ENCODE measurements around the gene EYS. TPM values are rescaled to one million over a fixed set of nuclear protein-coding genes. Genes with fewer than 3 reads are reported as not detected.

The EYS gene
- total and polyA plus RNA-seq, 2 of the 8 experiments (the other 6 are each of a cell fraction or from before 2014, with no cell fraction given), result 0.05 to 0.13 TPM

- no peak overlapping the region for H3K9ac ChIP-seq (replicated peaks in 1 of 4; ENCODE audit: extremely low read depth in 1 of 4, low read depth in 3 of 4, low read length in 3 of 4)
- H4K91ac ChIP-seq (replicated peaks; ENCODE audit: insufficient read length, low read length), result no peak overlapping the region
- no peak overlapping the region for H3K4me2 ChIP-seq (ENCODE audit: insufficient read depth in 1 of 2, low read depth in 2 of 2, low read length in 2 of 2)
- H3K4me1 ChIP-seq (replicated peaks in 1 of 4; ENCODE audit: control insufficient read depth in 3 of 4, insufficient read depth in 4 of 4, low read length in 3 of 4), result no peaks in the 10 kb centered on the region; a peak in 1 of 7 replicates
- DNase-seq (ENCODE audit: low read depth in 1 of 2, low spot score in 2 of 2), result no peak
- no peak overlapping the region for H3K56ac ChIP-seq (replicated peaks; ENCODE audit: insufficient read length, low read depth, low read length)
- no peak overlapping the region for H2BK20ac ChIP-seq (ENCODE audit: low read length)
- H2BK120ac ChIP-seq (replicated peaks; ENCODE audit: low read depth, low read length), result no peak overlapping the region
- 100% methylated on average over 1 of the region's 1 CpG; no CpG with 5 or more reads in 1 of the 2 experiments for WGBS, 2 experiments (ENCODE audit: extremely low coverage in 1 of 2, insufficient coverage in 1 of 2, insufficient read length in 1 of 2, insufficient replicate concordance in 2 of 2, low coverage in 1 of 2, low lambda C conversion rate in 2 of 2, missing lambda C conversion rate in 1 of 2)
- H3K36me3 ChIP-seq (ENCODE audit: control insufficient read depth in 2 of 4, insufficient read depth in 4 of 4, low read length in 3 of 4), result no peaks in the 10 kb centered on the region
- H3K23ac ChIP-seq (ENCODE audit: insufficient read length), result no peak overlapping the region
- H3K23me2 ChIP-seq (ENCODE audit: low read depth, low read length), result no peaks in the 10 kb centered on the region
- no peak overlapping the region for H2AFZ ChIP-seq (ENCODE audit: low read length)
- H3K79me1 ChIP-seq (ENCODE audit: low read depth, low read length), result no peaks in the 10 kb centered on the region
- H2BK12ac ChIP-seq (ENCODE audit: low read depth, low read length), result no peak overlapping the region
- no peak overlapping the region for H2AK5ac ChIP-seq (ENCODE audit: low read depth, low read length)
- no peak overlapping the region for H3K4ac ChIP-seq (replicated peaks; ENCODE audit: insufficient read length, low read depth, low read length)
- no peak overlapping the region for H3K4me3 ChIP-seq (ENCODE audit: extremely low read depth in 1 of 4, insufficient read depth in 2 of 4, low read depth in 3 of 4, low read length in 4 of 4)
- H4K8ac ChIP-seq (ENCODE audit: extremely low read depth, insufficient read depth, low read length), result no peak overlapping the region
- H3K79me2 ChIP-seq (ENCODE audit: control insufficient read depth in 1 of 2, insufficient read depth in 2 of 2, low read length in 2 of 2), result no peaks in the 10 kb centered on the region
- no peaks in the 10 kb centered on the region; a peak in 1 of 4 replicates for H3K9me3 ChIP-seq (ENCODE audit: insufficient read depth in 2 of 2, low read depth in 1 of 2, low read length in 1 of 2)
- ChIA-PET CTCF (ENCODE audit: partially characterized antibody) (no interaction called here), POLR2A (ENCODE audit: partially characterized antibody) (no interaction called here)
- no peaks in the 10 kb centered on the region for H3K27me3 ChIP-seq (replicated peaks in 1 of 4; ENCODE audit: control insufficient read depth in 3 of 4, extremely low read depth in 1 of 4, insufficient read depth in 3 of 4, low read length in 3 of 4)
- H3K27ac ChIP-seq (ENCODE audit: low read depth, low read length), result no peak overlapping the region
- no peak overlapping the region for H3K18ac ChIP-seq (ENCODE audit: extremely low read depth, low read length)
- no peak overlapping the region for H3K14ac ChIP-seq (ENCODE audit: insufficient read length)
- no peak for FAIRE-seq
- H4K5ac ChIP-seq (ENCODE audit: insufficient read length, low read depth, low read length), result no peak overlapping the region
- no peaks in the 10 kb centered on the region for H4K20me1 ChIP-seq (replicated peaks in 1 of 2; ENCODE audit: control insufficient read depth in 1 of 2, insufficient read depth in 2 of 2, low read length in 2 of 2)
- H2BK5ac ChIP-seq (ENCODE audit: low read depth, low read length), result no peak overlapping the region
- H2BK15ac ChIP-seq (ENCODE audit: low read length), result no peak overlapping the region
- TF ChIP-seq SP2 (IDR thresholded peaks at IDR 0.05; ENCODE audit: low read length) (no peak), RNF2 (IDR thresholded peaks at IDR 0.05; ENCODE audit: borderline replicate concordance, low read depth, low read length, missing control alignments, poor library complexity, severe bottlenecking) (no peak), BCL11A (IDR thresholded peaks at IDR 0.05; ENCODE audit: low read depth in 2 of 2, low read length in 2 of 2) (no peak), EP300 (IDR thresholded peaks at IDR 0.05; ENCODE audit: borderline replicate concordance in 1 of 2, low read depth in 2 of 2, low read length in 2 of 2) (no peak), SIX5 (IDR thresholded peaks at IDR 0.05; ENCODE audit: low read depth, low read length) (no peak), SAP30 (IDR thresholded peaks at IDR 0.05; ENCODE audit: insufficient read depth, insufficient replicate concordance, low read length) (no peak), EZH2 (IDR thresholded peaks at IDR 0.05; ENCODE audit: low read depth, low read length, severe bottlenecking) (no peak), NRF1 (IDR thresholded peaks at IDR 0.05; ENCODE audit: low read depth, low read length) (no peak), FOSL1 (IDR thresholded peaks at IDR 0.05; ENCODE audit: insufficient read depth, low read depth, low read length) (no peak), TBP (IDR thresholded peaks at IDR 0.05; ENCODE audit: low read depth, low read length) (no peak), ATF3 (IDR thresholded peaks at IDR 0.05; ENCODE audit: insufficient read depth, low read depth, low read length) (no peak), MAX (IDR thresholded peaks at IDR 0.05) (no peak), HDAC2 (IDR thresholded peaks at IDR 0.05; ENCODE audit: borderline replicate concordance in 1 of 2, low read depth in 2 of 2, low read length in 2 of 2) (no peak)
Observed at GRCh38 chr6:65633501-65633900, 73.5 kb downstream of the EYS start.

All from H1 (cell line).